IPS DF 6.9 (cell line): ENCODE results near the gene GADD45A.
A peak's percentile ranks its signal among the peaks of the same experiment; 100 is the strongest.

Experiments
- DNase-seq: peaks from one replicate; pipeline ENCODE4 v3.0.0-alpha.2; 2013; ENCODE audit warnings: low read depth, low spot score
- H3K27ac ChIP-seq: one replicate; pipeline ENCODE4 v1.5.1; 2013; ENCODE audit warnings: low read length, control low read depth
- H3K27me3 ChIP-seq: 2 replicates; pipeline ENCODE4 v1.6.1; 2013; ENCODE audit warnings: mild to moderate bottlenecking, low read length; ENCODE audit not compliant: control insufficient read depth, insufficient read depth
- H3K36me3 ChIP-seq: 2 replicates; pipeline ENCODE4 v1.6.1; 2013; ENCODE audit warnings: low read length; ENCODE audit not compliant: control insufficient read depth, insufficient read depth
- H3K4me1 ChIP-seq: 2 replicates; pipeline ENCODE4 v1.6.1; 2013; ENCODE audit warnings: low read length; ENCODE audit not compliant: control insufficient read depth, insufficient read depth
- H3K4me3 ChIP-seq: 2 replicates; pipeline ENCODE4 v1.5.1; 2013; ENCODE audit warnings: mild to moderate bottlenecking, low read length
- H3K9me3 ChIP-seq: 2 replicates; pipeline ENCODE4 v1.6.1; 2013; ENCODE audit warnings: low read length, inconsistent platforms; ENCODE audit not compliant: control insufficient read depth, insufficient read depth
- WGBS: extraction: QIAGEN DNeasy Blood & Tissue Kit; methylation state at CpG from one replicate; pipeline ENCODE4 v1.1.7; 2013; ENCODE audit warnings: mixed read lengths, missing lambda C conversion rate; ENCODE audit not compliant: insufficient read length, insufficient coverage; 5-methylcytosine and 5-hydroxymethylcytosine counted together

Gene GADD45A

DNA sequence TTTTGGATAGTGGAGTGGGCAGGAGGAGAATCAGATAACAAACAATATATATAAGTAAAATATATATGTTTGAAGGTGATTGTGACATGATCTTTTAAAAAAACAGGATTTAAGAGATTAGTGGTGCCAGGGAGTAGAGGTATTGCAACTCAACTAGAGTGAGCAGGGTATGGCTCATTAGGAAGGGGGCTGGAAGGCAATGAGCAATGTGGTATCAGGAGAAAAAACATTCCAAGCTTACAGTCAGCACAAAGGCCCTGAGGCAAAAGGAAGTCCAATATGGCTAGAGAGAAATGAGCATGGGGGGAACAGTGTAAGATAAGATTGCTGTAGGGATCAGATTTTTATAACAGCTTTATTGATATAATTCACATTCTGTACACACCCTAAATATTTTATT lies 5.3 kb upstream of the GADD45A start:
- no peaks in the 10 kb centered on the region for H3K9me3 ChIP-seq
- peaks cover 4% of the 10 kb centered on the region; the same call in 1 of the 2 replicates for H3K4me1 ChIP-seq
- no peak overlapping the region for H3K27ac ChIP-seq
- no peak overlapping the region for H3K4me3 ChIP-seq
- no peaks in the 10 kb centered on the region for H3K36me3 ChIP-seq
- H3K27me3 ChIP-seq: no peaks in the 10 kb centered on the region
- no peak for DNase-seq

DNA sequence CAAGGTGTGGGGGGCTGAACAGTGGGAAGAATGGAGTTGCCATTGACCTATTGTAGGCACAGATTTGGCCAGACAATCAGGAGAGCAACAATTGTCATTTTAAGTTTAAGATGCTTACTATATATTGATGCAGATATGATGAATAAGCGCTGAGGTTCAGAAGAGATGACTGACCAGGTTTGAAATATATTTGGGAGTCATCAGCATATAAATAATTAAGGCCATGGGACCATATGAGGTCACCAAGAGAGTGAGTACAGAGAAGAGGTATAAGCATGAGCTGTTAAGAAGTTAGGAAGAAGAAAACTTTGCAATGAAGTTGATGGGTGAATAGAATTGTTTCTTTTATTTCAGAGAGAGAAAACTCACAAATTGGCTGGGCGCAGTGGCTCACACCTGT lies 4.5 kb upstream of the GADD45A start:
- Histone ChIP-seq H3K4me1 (peaks cover 3% of the 10 kb centered on the region; the same call in 1 of the 2 replicates), H3K36me3 (no peaks in the 10 kb centered on the region), H3K4me3 (no peak overlapping the region), H3K27ac (no peak overlapping the region), H3K9me3 (no peaks in the 10 kb centered on the region), H3K27me3 (no peaks in the 10 kb centered on the region)
- WGBS: no CpG with 5 or more reads among the region's 2 CpGs
- DNase-seq: no peak

DNA sequence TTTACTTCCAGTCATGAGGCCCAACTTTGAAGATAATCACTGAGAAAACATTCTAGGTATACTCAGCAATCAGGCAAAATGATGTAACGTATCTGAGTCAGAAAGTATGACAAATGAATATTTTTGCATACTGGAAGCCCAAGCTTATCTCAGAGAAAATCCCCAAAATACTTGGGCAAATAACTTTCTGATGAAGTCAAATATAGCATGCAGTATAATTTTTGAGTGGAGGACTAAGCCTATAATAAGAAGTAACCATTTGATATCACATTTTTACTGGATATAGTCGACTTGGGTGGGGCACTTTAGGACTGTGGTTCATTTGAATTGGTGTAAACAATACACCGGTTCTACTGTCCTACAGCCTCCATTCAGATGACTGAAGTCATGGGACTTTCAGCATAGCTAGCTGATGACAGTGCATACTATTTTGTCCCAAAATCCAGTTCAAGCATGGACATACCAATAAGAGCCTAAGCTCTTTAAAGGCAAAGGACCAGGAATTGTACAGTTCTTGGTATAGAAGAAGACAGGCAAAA lies 2.3 kb upstream of the GADD45A start:
- H3K4me1 ChIP-seq: peaks cover 3% of the 10 kb centered on the region; the same call in 1 of the 2 replicates
- H3K4me3 ChIP-seq: no peak overlapping the region
- H3K36me3 ChIP-seq: no peaks in the 10 kb centered on the region
- no peak for DNase-seq
- no peaks in the 10 kb centered on the region for H3K9me3 ChIP-seq
- H3K27me3 ChIP-seq: no peaks in the 10 kb centered on the region
- no peak overlapping the region for H3K27ac ChIP-seq
- no CpG with 5 or more reads among the region's 3 CpGs for WGBS

DNA sequence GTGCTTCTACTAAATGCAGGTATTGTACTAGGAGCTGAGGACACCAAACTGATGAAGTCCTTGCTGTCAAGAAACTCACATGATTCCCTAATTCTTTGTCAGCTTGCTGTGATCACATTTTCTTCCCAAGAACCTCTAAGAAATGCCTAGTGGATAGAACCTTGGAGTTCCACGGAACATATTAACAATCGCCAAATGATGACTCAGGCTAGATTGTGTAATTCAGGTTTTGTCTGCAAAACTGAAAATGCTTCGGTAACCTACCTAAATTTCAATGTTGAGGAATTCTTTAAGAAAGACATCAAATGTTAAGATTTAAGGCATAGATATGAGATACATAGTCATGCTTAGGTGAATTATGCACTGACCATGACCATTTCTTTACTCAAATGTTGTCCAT lies 1.7 kb upstream of the GADD45A start:
- no peak overlapping the region for H3K4me3 ChIP-seq
- DNase-seq: no peak
- no peaks in the 10 kb centered on the region for H3K27me3 ChIP-seq
- H3K36me3 ChIP-seq: no peaks in the 10 kb centered on the region
- H3K9me3 ChIP-seq: no peaks in the 10 kb centered on the region
- WGBS: no CpG with 5 or more reads among the region's 3 CpGs
- peaks cover 3% of the 10 kb centered on the region; the same call in 1 of the 2 replicates for H3K4me1 ChIP-seq
- H3K27ac ChIP-seq: no peak overlapping the region

DNA sequence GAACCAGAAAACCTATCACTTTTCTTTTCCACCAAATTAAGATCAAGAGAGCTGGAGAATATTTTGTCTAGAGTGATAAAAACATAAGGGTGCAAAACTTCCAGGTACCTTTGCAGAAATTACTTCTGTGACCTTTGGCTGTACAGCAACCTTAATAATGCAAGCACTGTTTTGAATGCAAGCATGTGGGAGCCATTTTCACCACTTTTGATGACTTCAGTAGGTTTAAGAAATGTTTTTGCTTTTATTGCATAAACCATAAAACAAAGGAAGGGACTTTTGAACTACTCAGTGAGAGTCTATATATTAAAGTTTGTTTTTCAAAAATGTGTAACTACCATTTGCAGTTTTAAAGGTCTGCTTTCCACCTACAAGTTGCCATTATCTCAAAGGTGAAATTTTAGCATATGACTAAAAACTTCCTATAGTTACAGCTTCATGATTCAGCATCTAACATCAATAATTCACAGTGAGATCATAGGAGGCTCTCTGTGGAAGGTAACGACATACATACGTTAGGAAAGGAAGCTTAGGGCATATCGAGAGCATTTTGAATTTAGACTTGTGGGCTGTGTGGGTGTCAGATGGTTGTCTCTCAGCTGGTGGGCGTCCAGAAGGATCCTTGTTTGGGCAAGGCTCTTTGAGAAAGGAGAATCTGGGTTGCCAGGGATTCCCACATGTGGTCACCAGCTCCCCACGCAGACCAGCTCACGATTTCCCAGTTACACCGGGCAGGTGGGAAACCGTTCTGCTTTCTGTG lies 1.1 kb upstream of the GADD45A start:
- no peak overlapping the region for H3K27ac ChIP-seq
- H3K9me3 ChIP-seq: no peaks in the 10 kb centered on the region
- no peak overlapping the region for H3K4me3 ChIP-seq
- H3K36me3 ChIP-seq: peaks cover 4% of the 10 kb centered on the region; the same call in 1 of the 2 replicates
- WGBS: no CpG with 5 or more reads among the region's 8 CpGs
- H3K4me1 ChIP-seq: peaks cover 3% of the 10 kb centered on the region; the same call in 1 of the 2 replicates
- no peak for DNase-seq
- H3K27me3 ChIP-seq: no peaks in the 10 kb centered on the region

DNA sequence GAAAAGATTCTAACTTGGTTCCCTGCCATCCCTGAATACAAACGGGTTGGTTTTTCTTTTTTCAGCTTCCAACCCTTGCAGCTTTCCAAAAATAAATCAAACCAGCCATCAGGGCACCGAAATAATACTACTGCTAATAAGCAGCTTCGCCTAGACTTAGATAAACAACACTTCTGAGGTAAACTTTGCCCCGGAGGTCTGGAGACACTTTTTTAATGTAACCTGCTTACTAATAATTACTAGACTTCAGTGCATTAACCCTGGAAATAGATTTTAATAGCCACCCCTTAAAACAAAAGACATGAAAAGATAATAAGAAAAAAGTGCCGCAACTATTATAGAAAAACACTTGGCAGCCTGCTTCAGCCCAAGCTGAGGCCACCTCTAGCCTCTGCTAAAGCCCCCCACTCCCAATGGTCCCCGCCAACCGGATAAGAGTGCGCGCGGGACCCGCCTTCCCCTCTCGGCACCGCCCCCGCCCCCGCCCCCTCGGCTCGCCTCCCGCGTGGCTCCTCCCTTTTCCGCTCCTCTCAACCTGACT lies 405 bp upstream of the GADD45A start:
- no CpG with 5 or more reads among the region's 20 CpGs for WGBS
- Histone ChIP-seq H3K27ac (no peak overlapping the region), H3K27me3 (no peaks in the 10 kb centered on the region), H3K4me3 (no peak overlapping the region), H3K4me1 (peaks cover 3% of the 10 kb centered on the region; the same call in 1 of the 2 replicates), H3K9me3 (no peaks in the 10 kb centered on the region), H3K36me3 (peaks cover 4% of the 10 kb centered on the region; the same call in 1 of the 2 replicates)
- no peak for DNase-seq

DNA sequence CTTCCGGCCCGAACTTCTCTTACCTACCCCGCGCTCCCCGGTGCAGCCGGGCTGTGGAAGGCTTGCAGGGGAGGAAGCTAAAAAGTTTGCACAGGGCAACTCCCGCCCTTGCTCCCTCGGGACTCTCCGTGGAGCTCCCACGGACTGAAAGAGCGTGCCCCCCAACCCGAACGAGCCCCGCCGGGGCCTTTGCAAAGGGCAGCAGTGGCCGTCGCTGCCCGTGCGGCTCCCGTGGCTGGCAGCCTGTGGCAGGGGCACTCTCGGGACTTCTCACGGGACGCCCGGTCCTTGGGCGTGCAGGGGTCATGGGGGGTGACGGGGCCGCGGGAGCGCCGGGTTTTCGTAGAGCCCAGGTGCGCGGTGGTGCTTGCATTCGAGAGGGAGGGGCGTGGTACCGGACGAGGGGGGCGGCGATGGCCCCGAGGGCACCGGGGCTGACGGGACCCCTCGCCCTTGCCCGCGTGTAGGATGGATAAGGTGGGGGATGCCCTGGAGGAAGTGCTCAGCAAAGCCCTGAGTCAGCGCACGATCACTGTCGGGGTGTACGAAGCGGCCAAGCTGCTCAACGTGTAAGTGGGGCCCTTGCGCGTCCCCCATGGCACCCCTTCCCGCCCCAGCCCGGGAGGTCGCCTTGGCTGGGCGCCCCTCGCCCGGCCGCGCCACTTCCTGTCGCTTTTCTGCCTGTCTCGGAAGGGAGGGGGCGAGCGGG lies 711 bp downstream of the GADD45A start:
- Histone ChIP-seq H3K4me1 (peaks cover 3% of the 10 kb centered on the region; the same call in 1 of the 2 replicates), H3K4me3 (peak overlapping the region; percentile 79), H3K36me3 (peaks cover 4% of the 10 kb centered on the region; the same call in 1 of the 2 replicates), H3K27me3 (no peaks in the 10 kb centered on the region), H3K27ac (no peak overlapping the region), H3K9me3 (no peaks in the 10 kb centered on the region)
- DNase-seq: no peak
- no CpG with 5 or more reads among the region's 65 CpGs for WGBS

DNA sequence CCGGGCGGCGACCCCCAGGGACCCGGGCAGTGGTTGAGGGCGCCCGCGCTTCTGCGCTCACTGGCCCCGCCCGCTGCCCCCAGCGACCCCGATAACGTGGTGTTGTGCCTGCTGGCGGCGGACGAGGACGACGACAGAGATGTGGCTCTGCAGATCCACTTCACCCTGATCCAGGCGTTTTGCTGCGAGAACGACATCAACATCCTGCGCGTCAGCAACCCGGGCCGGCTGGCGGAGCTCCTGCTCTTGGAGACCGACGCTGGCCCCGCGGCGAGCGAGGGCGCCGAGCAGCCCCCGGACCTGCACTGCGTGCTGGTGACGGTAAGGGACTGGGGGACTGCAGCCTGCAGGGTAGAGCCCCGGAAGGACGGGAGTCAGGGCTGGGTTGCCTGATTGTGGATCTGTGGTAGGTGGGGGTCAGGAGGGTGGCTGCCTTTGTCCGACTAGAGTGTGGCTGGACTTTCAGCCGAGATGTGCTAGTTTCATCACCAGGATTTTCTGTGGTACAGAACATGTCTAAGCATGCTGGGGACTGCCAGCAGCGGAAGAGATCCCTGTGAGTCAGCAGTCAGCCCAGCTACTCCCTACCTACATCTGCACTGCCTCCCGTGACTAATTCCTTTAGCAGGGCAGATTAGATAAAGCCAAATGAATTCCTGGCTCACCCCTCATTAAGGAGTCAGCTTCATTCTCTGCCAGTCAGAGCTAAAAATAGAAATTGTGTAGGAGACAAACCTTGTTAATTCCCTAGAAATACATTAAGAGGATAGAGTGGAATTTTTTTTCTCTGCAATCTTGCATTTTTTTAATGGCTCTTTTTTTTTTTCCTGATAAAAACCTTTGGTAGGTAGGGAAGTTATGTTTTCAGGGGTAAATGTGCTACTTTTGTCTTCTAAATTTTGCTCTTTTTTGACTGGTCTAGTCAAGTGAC lies 1.5 kb downstream of the GADD45A start:
- Histone ChIP-seq H3K4me3 (peak overlapping the region; percentile 79), H3K36me3 (peaks cover 4% of the 10 kb centered on the region; the same call in 1 of the 2 replicates), H3K9me3 (no peaks in the 10 kb centered on the region), H3K27ac (no peak overlapping the region), H3K4me1 (peaks cover 3% of the 10 kb centered on the region; the same call in 1 of the 2 replicates), H3K27me3 (no peaks in the 10 kb centered on the region)
- peak; percentile 16 for DNase-seq
- WGBS: no CpG with 5 or more reads among the region's 43 CpGs

DNA sequence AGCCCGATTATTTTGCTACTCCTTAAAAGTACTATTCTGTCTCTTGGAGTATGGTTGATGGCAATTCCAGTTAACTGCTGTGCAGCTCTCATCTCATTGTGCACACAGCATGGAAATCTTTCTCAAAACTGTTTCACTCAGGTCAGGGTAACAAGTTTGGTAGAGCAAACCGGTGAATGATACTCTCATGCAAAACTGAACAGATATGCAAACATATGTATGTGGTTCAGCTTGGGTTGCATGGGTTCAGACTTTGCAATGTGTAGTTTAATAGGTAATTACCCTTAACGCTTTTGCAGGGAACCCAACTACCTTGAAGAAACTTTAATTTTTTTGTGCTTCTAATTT lies 2.2 kb downstream of the GADD45A start:
- Histone ChIP-seq H3K27me3 (no peaks in the 10 kb centered on the region), H3K9me3 (no peaks in the 10 kb centered on the region), H3K4me3 (no peak overlapping the region), H3K36me3 (peaks cover 4% of the 10 kb centered on the region; the same call in 1 of the 2 replicates), H3K27ac (no peak overlapping the region), H3K4me1 (peaks cover 3% of the 10 kb centered on the region; the same call in 1 of the 2 replicates)
- DNase-seq: no peak
- no CpG with 5 or more reads among the region's 3 CpGs for WGBS
